ENCODE results near the gene RNF14.
A peak's percentile ranks its signal among the peaks of the same experiment; 100 is the strongest.

RNF14 gene

GRCh38 chr5:141982626-141983025, 13.7 kb downstream of the RNF14 start:
- no peak for DNase-seq (ENCODE audit: low spot score)

GRCh38 chr5:141986072-141986471, 17.2 kb downstream of the RNF14 start:
- no peak for DNase-seq (ENCODE audit: low spot score)

- DNase-seq (ENCODE audit: low spot score): no peak
These were observed 20.8 kb downstream of the RNF14 start for GRCh38 chr5:141989720-141990119.

- DNase-seq (ENCODE audit: low spot score): peak; percentile 50
These were observed 23.6 kb downstream of the RNF14 start for GRCh38 chr5:141992349-141992963.

GRCh38 chr5:141994511-141995136, 25.7 kb downstream of the RNF14 start:
- no peak for DNase-seq (ENCODE audit: low spot score)

- DNase-seq (ENCODE audit: low spot score): no peak
These were observed 26.8 kb downstream of the RNF14 start for GRCh38 chr5:141995656-141996055.

GRCh38 chr5:141997358-141997960, 28.6 kb downstream of the RNF14 start:
- DNase-seq (ENCODE audit: low spot score): no peak

- no peak for DNase-seq (ENCODE audit: low spot score)
These were observed 31.3 kb downstream of the RNF14 start for GRCh38 chr5:142000173-142000572.

GRCh38 chr5:142000704-142001484, 32.0 kb downstream of the RNF14 start:
- DNase-seq (ENCODE audit: low spot score): no peak

- no peak for DNase-seq (ENCODE audit: low spot score)
These were observed 34.4 kb downstream of the RNF14 start for GRCh38 chr5:142003266-142003800.

GRCh38 chr5:142006363-142007236, 37.7 kb downstream of the RNF14 start:
- DNase-seq (ENCODE audit: low spot score): no peak

GRCh38 chr5:142007237-142007544, 38.3 kb downstream of the RNF14 start:
- DNase-seq (ENCODE audit: low spot score): no peak

GRCh38 chr5:142008813-142009212, 39.9 kb downstream of the RNF14 start:
- no peak for DNase-seq (ENCODE audit: low spot score)

GRCh38 chr5:142009886-142010285, 41.0 kb downstream of the RNF14 start:
- DNase-seq (ENCODE audit: low spot score): no peak

- DNase-seq (ENCODE audit: low spot score): peak; percentile 11
These were observed 42.8 kb downstream of the RNF14 start for GRCh38 chr5:142011572-142012185.

GRCh38 chr5:142012186-142012785, 43.4 kb downstream of the RNF14 start:
- DNase-seq (ENCODE audit: low spot score): peak; percentile 60

GRCh38 chr5:142012792-142013388, 44.0 kb downstream of the RNF14 start, which contains the start of gene GNPDA1:
GNPDA1 (minus strand) TSS chr5:142013027; CDS start chr5:142012035, 992 bp downstream.
- DNase-seq (ENCODE audit: low spot score): peak; percentile 81

GRCh38 chr5:142013734-142014521, 45.0 kb downstream of the RNF14 start:
- peak; percentile 37 for DNase-seq (ENCODE audit: low spot score)

- DNase-seq (ENCODE audit: low spot score): peak; percentile 54
These were observed 46.1 kb downstream of the RNF14 start for GRCh38 chr5:142014911-142015584.
